ENCODE data around the gene KRT80. TPM values are rescaled to one million over a fixed set of nuclear protein-coding genes. Genes with fewer than 3 reads are reported as not detected.

The KRT80 gene
- total and polyA plus RNA-seq, 10 donors = 0.03 to 0.37 (median 0.17) TPM; not detected in 7

DNA sequence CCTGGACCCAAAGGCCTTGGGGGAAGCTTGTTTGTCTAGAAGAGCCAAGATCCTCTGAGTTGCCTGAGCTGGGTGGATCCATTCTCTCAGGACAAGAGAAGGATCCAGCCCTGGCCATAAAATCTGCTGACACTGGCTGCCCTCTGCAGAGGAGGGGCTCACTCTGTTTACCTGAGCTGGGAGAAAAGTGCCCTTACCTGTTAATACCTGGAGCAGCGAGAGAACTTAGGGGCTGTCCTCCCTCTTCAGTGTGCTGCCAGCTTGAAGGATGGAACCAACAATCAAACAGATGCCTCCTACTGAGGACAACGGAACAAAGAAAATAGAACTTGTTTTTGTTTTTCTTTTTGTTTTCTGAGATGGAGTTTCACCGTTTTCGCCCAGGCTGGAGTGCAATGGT is 33.9 kb upstream of the KRT80 start:
- Histone ChIP-seq H3K4me3 (no peak overlapping the region), H3K9me3 (no peaks in the 10 kb centered on the region), H3K27ac (no peak overlapping the region), H3K27me3 (replicated peaks in 1 of 7) (peaks cover 0 to 67% (median 9%) of the 10 kb centered on the region in 7 donors), H3K36me3 (no peaks in the 10 kb centered on the region), H3K4me1 (peaks cover 0 to 6% (median 0%) of the 10 kb centered on the region in 6 donors)
- DNase-seq = peak; percentile 14
- WGBS, 5 donors = 81 to 91% (median 88%) methylated on average over 4 of the region's 4 CpGs
- TF ChIP-seq POLR2AphosphoS5 (IDR thresholded peaks at IDR 0.05) (no peak), POLR2A (IDR thresholded peaks at IDR 0.05) (no peak)
- TF ChIP-seq, protein P1, sequence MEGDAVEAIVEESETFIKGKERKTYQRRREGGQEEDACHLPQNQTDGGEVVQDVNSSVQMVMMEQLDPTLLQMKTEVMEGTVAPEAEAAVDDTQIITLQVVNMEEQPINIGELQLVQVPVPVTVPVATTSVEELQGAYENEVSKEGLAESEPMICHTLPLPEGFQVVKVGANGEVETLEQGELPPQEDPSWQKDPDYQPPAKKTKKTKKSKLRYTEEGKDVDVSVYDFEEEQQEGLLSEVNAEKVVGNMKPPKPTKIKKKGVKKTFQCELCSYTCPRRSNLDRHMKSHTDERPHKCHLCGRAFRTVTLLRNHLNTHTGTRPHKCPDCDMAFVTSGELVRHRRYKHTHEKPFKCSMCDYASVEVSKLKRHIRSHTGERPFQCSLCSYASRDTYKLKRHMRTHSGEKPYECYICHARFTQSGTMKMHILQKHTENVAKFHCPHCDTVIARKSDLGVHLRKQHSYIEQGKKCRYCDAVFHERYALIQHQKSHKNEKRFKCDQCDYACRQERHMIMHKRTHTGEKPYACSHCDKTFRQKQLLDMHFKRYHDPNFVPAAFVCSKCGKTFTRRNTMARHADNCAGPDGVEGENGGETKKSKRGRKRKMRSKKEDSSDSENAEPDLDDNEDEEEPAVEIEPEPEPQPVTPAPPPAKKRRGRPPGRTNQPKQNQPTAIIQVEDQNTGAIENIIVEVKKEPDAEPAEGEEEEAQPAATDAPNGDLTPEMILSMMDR (IDR thresholded peaks at IDR 0.05 in 8 of 11, conservative IDR thresholded peaks at IDR 0.05 in 3 of 11) = no peak
- intact Hi-C loops (cut with DNase I; ENCODE audit: low total_unique reads) = no loop called here

DNA sequence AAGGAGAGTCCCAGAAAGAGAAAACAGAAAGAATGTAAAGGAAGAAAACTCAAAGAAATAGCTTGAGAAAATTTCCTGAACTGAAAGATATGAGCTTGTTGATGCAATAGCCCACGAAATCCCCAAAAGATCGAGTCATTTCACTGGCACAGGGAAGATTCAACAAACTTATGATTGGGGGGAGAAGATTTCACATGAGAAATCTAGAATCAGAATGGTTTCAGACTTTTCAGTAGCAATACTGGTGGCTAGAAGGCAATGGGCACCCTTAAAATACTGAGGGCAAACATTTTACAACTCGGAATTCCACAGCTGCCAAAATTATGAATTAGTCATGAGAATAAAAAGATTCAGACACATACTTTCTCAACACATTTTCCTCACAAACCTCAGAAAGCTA is 32.3 kb upstream of the KRT80 start:
- intact Hi-C loops (cut with DNase I; ENCODE audit: low total_unique reads) = no loop called here
- peaks cover 0 to 56% (median 9%) of the 10 kb centered on the region in 7 donors for H3K27me3 ChIP-seq (replicated peaks in 1 of 7)
- no peaks in the 10 kb centered on the region for H3K9me3 ChIP-seq
- peaks cover 0 to 6% (median 0%) of the 10 kb centered on the region in 6 donors for H3K4me1 ChIP-seq
- no peak overlapping the region for H3K27ac ChIP-seq
- WGBS, 5 donors = 41 to 73% (median 59%) methylated on average over 3 of the region's 3 CpGs
- DNase-seq = no peak
- H3K4me3 ChIP-seq = no peak overlapping the region
- TF ChIP-seq POLR2A (IDR thresholded peaks at IDR 0.05) = no peak
- no peak for TF ChIP-seq POLR2AphosphoS5 (IDR thresholded peaks at IDR 0.05)
- TF ChIP-seq, protein P1 (IDR thresholded peaks at IDR 0.05 in 8 of 11, conservative IDR thresholded peaks at IDR 0.05 in 3 of 11) = no peak
- H3K36me3 ChIP-seq = no peaks in the 10 kb centered on the region

DNA sequence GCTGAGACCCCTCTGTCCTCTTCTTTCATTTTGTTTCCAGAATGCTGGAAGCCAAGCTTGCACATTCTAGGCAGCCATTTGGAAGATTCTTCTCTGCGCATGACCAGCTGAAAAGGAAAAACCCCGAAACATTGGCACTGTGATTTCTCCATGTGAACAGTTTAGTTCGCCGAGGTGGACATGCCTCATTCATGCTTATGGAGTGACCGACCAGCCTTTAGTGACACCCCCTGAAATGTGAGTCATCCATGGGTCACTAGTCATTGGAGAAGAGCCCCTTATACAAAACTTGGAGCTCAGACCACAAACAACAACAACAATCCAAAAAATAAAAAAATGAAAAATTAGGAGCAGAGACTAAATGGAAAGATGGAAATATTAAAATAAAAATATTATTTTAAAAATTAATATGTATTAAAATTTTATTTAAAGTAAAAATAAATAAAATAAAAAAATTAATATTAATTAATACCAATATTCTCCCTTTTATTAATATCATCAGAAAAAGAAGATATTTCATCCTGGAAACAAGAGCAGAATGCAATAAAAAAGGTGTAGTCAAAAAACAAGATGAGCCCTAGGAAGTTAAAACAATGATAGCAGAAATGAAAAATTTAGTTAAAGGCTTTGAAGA is 31.7 kb upstream of the KRT80 start:
- H3K27me3 ChIP-seq (replicated peaks in 1 of 7) = peaks cover 0 to 51% (median 9%) of the 10 kb centered on the region in 7 donors
- TF ChIP-seq POLR2AphosphoS5 (IDR thresholded peaks at IDR 0.05) (no peak), POLR2A (IDR thresholded peaks at IDR 0.05) (no peak)
- no peaks in the 10 kb centered on the region for H3K36me3 ChIP-seq
- WGBS, 5 donors = 93 to 98% (median 96%) methylated on average over 5 of the region's 5 CpGs
- H3K27ac ChIP-seq = no peak overlapping the region
- intact Hi-C loops (cut with DNase I; ENCODE audit: low total_unique reads) = no loop called here
- peak; percentile 4 for DNase-seq
- H3K4me1 ChIP-seq = peaks cover 0 to 6% (median 0%) of the 10 kb centered on the region in 6 donors
- H3K9me3 ChIP-seq = no peaks in the 10 kb centered on the region
- H3K4me3 ChIP-seq = no peak overlapping the region

GRCh38 chr12:52222692-52223091 is 30.9 kb upstream of the KRT80 start:
- Histone ChIP-seq H3K9me3 (no peaks in the 10 kb centered on the region), H3K27ac (no peak overlapping the region), H3K4me1 (peaks cover 0 to 9% (median 0%) of the 10 kb centered on the region in 6 donors), H3K36me3 (no peaks in the 10 kb centered on the region), H3K4me3 (no peak overlapping the region), H3K27me3 (replicated peaks in 1 of 7) (peaks cover 0 to 47% (median 9%) of the 10 kb centered on the region in 7 donors)
- WGBS, 5 donors = 89 to 96% (median 94%) methylated on average over 4 of the region's 4 CpGs
- DNase-seq = peak; percentile 2
- intact Hi-C loops (cut with DNase I; ENCODE audit: low total_unique reads) = no loop called here
- TF ChIP-seq POLR2A (IDR thresholded peaks at IDR 0.05) (no peak), POLR2AphosphoS5 (IDR thresholded peaks at IDR 0.05) (no peak)
- TF ChIP-seq, protein P1 (IDR thresholded peaks at IDR 0.05 in 8 of 11, conservative IDR thresholded peaks at IDR 0.05 in 3 of 11) = no peak

Data from spleen (tissue), 11 donors.